ENCODE results near the gene GAD2. TPM values are rescaled to one million over a fixed set of nuclear protein-coding genes. Genes with fewer than 3 reads are reported as not detected.

Gene GAD2
- total and polyA plus RNA-seq, 2 experiments from 2014 or later, result 0.56 to 0.86 TPM

DNA sequence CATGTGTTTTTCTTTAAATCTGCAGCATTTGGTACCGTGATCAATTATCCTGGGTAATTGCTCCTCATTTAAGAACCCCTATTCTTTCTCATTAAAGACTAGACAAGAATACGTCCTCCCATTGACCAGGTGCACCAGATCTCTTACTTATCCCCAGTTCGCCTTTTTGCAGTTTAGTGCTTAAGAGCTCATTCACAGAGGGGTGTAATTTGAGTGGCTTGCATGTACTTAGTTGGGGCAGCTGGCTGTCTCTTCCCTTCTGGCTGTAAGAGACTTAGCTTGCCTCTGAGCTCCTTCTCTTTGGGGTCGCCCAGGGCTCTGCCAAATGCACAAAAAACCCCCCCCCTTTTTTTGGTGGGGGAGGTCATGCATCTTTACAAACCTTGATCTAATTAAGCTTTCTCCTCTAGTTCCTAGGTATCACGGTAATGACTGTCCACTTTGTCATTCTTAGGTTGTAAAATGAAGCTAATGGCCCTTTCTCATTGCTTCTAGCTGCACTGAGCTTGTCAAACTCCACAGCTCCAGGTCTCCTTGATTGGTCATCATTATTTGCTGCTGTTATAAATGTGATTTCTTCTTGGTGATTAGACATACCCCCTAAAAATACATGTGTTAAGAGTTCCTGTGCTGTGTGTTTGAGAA lies 26.3 kb downstream of the GAD2 start (continued):
- no peak for TF ChIP-seq ETS1 (IDR thresholded peaks at IDR 0.05)
- no peak for TF ChIP-seq REST (IDR thresholded peaks at IDR 0.05; ENCODE audit: unreplicated experiment)
- TF ChIP-seq ZNF114 (CRISPR knock-in tag; IDR thresholded peaks at IDR 0.05), result no peak
- TF ChIP-seq EZH2phosphoT487 (IDR thresholded peaks at IDR 0.05; ENCODE audit: unreplicated experiment), result no peak
- no peak for TF ChIP-seq JUNB (IDR thresholded peaks at IDR 0.05; ENCODE audit: unreplicated experiment)
- TF ChIP-seq CREB1 (CRISPR knock-in tag; IDR thresholded peaks at IDR 0.05; ENCODE audit: low read depth), result no peak

- Histone ChIP-seq H3K27ac (ENCODE audit: low read depth) (no peak overlapping the region), H3K36me3 (ENCODE audit: insufficient read depth) (no peaks in the 10 kb centered on the region), H3K4me3 (no peak overlapping the region), H3K27me3 (ENCODE audit: insufficient read depth) (no peaks in the 10 kb centered on the region), H3K79me2 (replicated peaks; ENCODE audit: insufficient read depth) (no peaks in the 10 kb centered on the region), H4K20me1 (replicated peaks; ENCODE audit: insufficient read depth) (no peaks in the 10 kb centered on the region), H3K4me2 (0 out of 2 replicates have a peak overlapping the region, but pooled peaks have one; percentile 55), H3F3A (replicated peaks; ENCODE audit: low read depth) (no peaks in the 10 kb centered on the region), H2AFZ (peak overlapping the region; percentile 70; the same call in 1 of the 2 replicates), H3K4me1 (ENCODE audit: insufficient read depth) (peaks cover 11% of the 10 kb centered on the region), H3K9me2 (ENCODE audit: insufficient read depth) (no peaks in the 10 kb centered on the region)
- no peaks in the 10 kb centered on the region for H3K9me3 Mint-ChIP-seq
- no peak overlapping the region for H3K4me3 Mint-ChIP-seq
- ATAC-seq, result no peak
- H3K36me3 Mint-ChIP-seq (ENCODE audit: low read depth), result no peaks in the 10 kb centered on the region
- no peak for DNase-seq (ENCODE audit: low spot score)
- peaks cover 2% of the 10 kb centered on the region for H3K27me3 Mint-ChIP-seq (ENCODE audit: insufficient read depth, low read depth, poor library complexity)
- peaks cover 15% of the 10 kb centered on the region for H3K4me1 Mint-ChIP-seq
- H3K27ac Mint-ChIP-seq, result no peak overlapping the region
- TF ChIP-seq ZNF331 (CRISPR knock-in tag; IDR thresholded peaks at IDR 0.05; ENCODE audit: low read depth), result no peak
- no peak for TF ChIP-seq POLR2AphosphoS5 (IDR thresholded peaks at IDR 0.05; ENCODE audit: low read depth)
- TF ChIP-seq REST (IDR thresholded peaks at IDR 0.05; ENCODE audit: unreplicated experiment), result no peak
- TF ChIP-seq ETS1 (IDR thresholded peaks at IDR 0.05), result no peak
- TF ChIP-seq ZNF114 (CRISPR knock-in tag; IDR thresholded peaks at IDR 0.05), result no peak
Observed at GRCh38 chr10:26243351-26243720, 26.8 kb downstream of the GAD2 start.

Measured in GM23338 (cell line).